Measurements from ENCODE around the gene PIPOX. TPM values are rescaled to one million over a fixed set of nuclear protein-coding genes. Genes with fewer than 3 reads are reported as not detected.

Gene PIPOX
- total and polyA plus RNA-seq, 2 donors (not counting 3 experiments of a cell fraction or from before 2014, with no cell fraction given): 0.62 to 2.5 TPM

- BruUV-seq (replicated peaks): no TSS peak
- CTCF ChIA-PET: interaction anchor here (0.7 to 1.6 kb wide), 2 partner anchors 51 to 101 kb away, joined by 3 read pairs; no protein-coding TSS in a partner anchor
- Histone ChIP-seq H2AFZ (ENCODE audit: low read depth, low read length) (no peak overlapping the region), H3K27ac (ENCODE audit: insufficient read depth, low read depth, low read length) (no peak overlapping the region), H3K4me2 (ENCODE audit: insufficient read depth, low read length) (no peak overlapping the region), H3K36me3 (ENCODE audit: control insufficient read depth in 2 of 2, extremely low read depth in 1 of 2, insufficient read depth in 2 of 2, low read length in 2 of 2) (no peaks in the 10 kb centered on the region), H3K79me2 (ENCODE audit: control insufficient read depth, insufficient read depth, low read length) (no peaks in the 10 kb centered on the region), H3K9me3 (replicated peaks; ENCODE audit: control insufficient read depth, insufficient read depth, low read length) (no peaks in the 10 kb centered on the region), H3K9me1 (replicated peaks; ENCODE audit: control insufficient read depth, extremely low read depth, insufficient read depth, low read length) (no peaks in the 10 kb centered on the region), H4K20me1 (replicated peaks; ENCODE audit: control insufficient read depth, extremely low read depth, insufficient read depth, low read length) (no peaks in the 10 kb centered on the region), H3K9ac (replicated peaks; ENCODE audit: extremely low read depth, insufficient read depth, low read length) (no peak overlapping the region), H3K4me3 (replicated peaks in 1 of 3; ENCODE audit: insufficient read depth in 1 of 3, low read depth in 1 of 3, low read length in 3 of 3) (no peak overlapping the region), H3K27me3 (ENCODE audit: control insufficient read depth in 2 of 2, insufficient read depth in 2 of 2, low read length in 2 of 2) (peaks cover 0 to 9% of the 10 kb centered on the region in 2 experiments), H3K4me1 (ENCODE audit: control insufficient read depth, extremely low read depth, insufficient read depth, low read length) (no peaks in the 10 kb centered on the region)
- intact Hi-C loops (cut with micrococcal nuclease): no loop called here
- TF ChIP-seq JUN (IDR thresholded peaks at IDR 0.05; ENCODE audit: borderline replicate concordance, insufficient read depth, insufficient read length, low read depth) (no peak), CTCF (IDR thresholded peaks at IDR 0.05; ENCODE audit: extremely low read depth in 1 of 2, insufficient read depth in 1 of 2, low read depth in 1 of 2, low read length in 2 of 2) (no peak), FOS (IDR thresholded peaks at IDR 0.05; ENCODE audit: borderline replicate concordance, insufficient read depth, low read length) (no peak), GATA2 (IDR thresholded peaks at IDR 0.05; ENCODE audit: insufficient read depth, insufficient read length, low read depth, low read length) (no peak), MYC (IDR thresholded peaks at IDR 0.05; ENCODE audit: low read depth, low read length) (no peak)
- dilution Hi-C loops (cut with MboI; ENCODE audit: extremely low pct_ligation_motif_present, low sequenced_read_pairs): no loop called here
- DNase-seq (ENCODE audit: low read depth, low spot score) (no peak), FAIRE-seq (no peak)
- POLR2A ChIA-PET: no interaction called here
Observed at GRCh38 chr17:29066606-29067005, 23.7 kb downstream of the PIPOX start.

GRCh38 chr17:29068818-29069217 lies 25.9 kb downstream of the PIPOX start:
- Histone ChIP-seq H3K27ac (ENCODE audit: insufficient read depth, low read depth, low read length) (no peak overlapping the region), H3K27me3 (ENCODE audit: control insufficient read depth in 2 of 2, insufficient read depth in 2 of 2, low read length in 2 of 2) (peaks cover 4 to 13% of the 10 kb centered on the region in 2 experiments), H3K79me2 (ENCODE audit: control insufficient read depth, insufficient read depth, low read length) (no peaks in the 10 kb centered on the region), H3K4me1 (ENCODE audit: control insufficient read depth, extremely low read depth, insufficient read depth, low read length) (no peaks in the 10 kb centered on the region), H3K9ac (replicated peaks; ENCODE audit: extremely low read depth, insufficient read depth, low read length) (no peak overlapping the region), H3K36me3 (ENCODE audit: control insufficient read depth in 2 of 2, extremely low read depth in 1 of 2, insufficient read depth in 2 of 2, low read length in 2 of 2) (no peaks in the 10 kb centered on the region), H4K20me1 (replicated peaks; ENCODE audit: control insufficient read depth, extremely low read depth, insufficient read depth, low read length) (no peaks in the 10 kb centered on the region), H3K4me3 (replicated peaks in 1 of 3; ENCODE audit: insufficient read depth in 1 of 3, low read depth in 1 of 3, low read length in 3 of 3) (no peak overlapping the region), H3K9me3 (replicated peaks; ENCODE audit: control insufficient read depth, insufficient read depth, low read length) (no peaks in the 10 kb centered on the region), H3K4me2 (ENCODE audit: insufficient read depth, low read length) (no peak overlapping the region), H3K9me1 (replicated peaks; ENCODE audit: control insufficient read depth, extremely low read depth, insufficient read depth, low read length) (no peaks in the 10 kb centered on the region), H2AFZ (ENCODE audit: low read depth, low read length) (no peak overlapping the region)
- intact Hi-C loops (cut with micrococcal nuclease): no loop called here
- CTCF ChIA-PET: interaction anchor here (1.0 kb wide), 1 partner anchor 103 kb away, joined by 5 read pairs; no protein-coding TSS in a partner anchor
- no peak for DNase-seq (ENCODE audit: low read depth, low spot score)
- FAIRE-seq: no peak
- TF ChIP-seq POLR2AphosphoS5 (IDR thresholded peaks at IDR 0.05; ENCODE audit: insufficient read depth, low read depth, low read length) (no peak), FOS (IDR thresholded peaks at IDR 0.05; ENCODE audit: borderline replicate concordance, insufficient read depth, low read length) (no peak), MYC (IDR thresholded peaks at IDR 0.05; ENCODE audit: low read depth, low read length) (no peak), JUN (IDR thresholded peaks at IDR 0.05; ENCODE audit: borderline replicate concordance, insufficient read depth, insufficient read length, low read depth) (no peak), EZH2 (IDR thresholded peaks at IDR 0.05; ENCODE audit: borderline replicate concordance, low read depth, low read length, severe bottlenecking) (no peak), POLR2A (IDR thresholded peaks at IDR 0.05; ENCODE audit: low read depth, low read length) (no peak), GATA2 (IDR thresholded peaks at IDR 0.05; ENCODE audit: insufficient read depth, insufficient read length, low read depth, low read length) (no peak), CTCF (IDR thresholded peaks at IDR 0.05; ENCODE audit: extremely low read depth in 1 of 2, insufficient read depth in 1 of 2, low read depth in 1 of 2, low read length in 2 of 2) (no peak), MAX (IDR thresholded peaks at IDR 0.05; ENCODE audit: insufficient read depth, insufficient read length) (no peak)
- POLR2A ChIA-PET: no interaction called here
- dilution Hi-C loops (cut with MboI; ENCODE audit: extremely low pct_ligation_motif_present, low sequenced_read_pairs): no loop called here
- BruUV-seq (replicated peaks): no TSS peak
